Measurements from ENCODE around the gene PPP1R1B.

PPP1R1B gene

DNA sequence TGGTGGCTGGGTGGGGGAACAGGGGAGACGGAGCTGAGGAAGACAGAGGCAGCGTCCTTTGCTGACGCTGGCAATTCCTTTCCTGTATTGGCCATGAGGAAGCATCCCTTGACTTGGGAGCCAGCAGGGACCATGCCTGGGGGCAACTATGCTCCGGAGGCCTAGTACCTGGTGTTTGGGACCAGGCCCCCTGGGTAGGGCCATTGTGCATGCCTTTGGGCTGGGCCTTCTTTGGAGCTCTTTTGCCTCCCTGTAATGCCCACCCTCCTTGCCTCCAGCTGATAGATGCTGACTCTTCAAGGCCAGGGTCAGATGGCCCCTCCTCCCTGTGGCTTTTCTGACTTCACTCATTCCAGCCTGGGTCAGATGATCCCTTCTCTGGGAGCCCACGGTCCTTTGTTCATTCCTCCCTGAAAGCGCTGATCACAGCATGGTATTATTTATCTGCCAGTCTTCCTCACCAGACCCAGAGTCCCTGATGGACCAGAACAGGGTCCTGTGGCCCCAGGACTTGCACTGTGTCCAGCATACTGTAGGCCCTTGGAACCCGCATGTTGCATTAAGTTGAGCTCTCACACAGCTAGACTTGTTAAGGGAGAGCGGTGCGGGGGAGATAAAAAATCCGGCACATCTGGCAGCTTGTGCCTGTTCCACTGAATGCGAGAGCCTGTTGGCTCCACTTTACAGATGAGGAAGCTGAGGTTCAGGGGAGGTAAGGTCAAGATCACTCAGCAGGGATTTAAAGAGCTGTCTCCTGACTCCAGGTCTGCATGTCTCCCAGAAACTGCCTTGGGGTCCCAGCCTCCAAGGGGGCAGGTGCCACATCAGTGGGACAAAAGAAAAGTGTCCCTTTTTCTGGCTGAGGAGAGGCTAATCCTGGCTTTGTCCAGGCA, 13.1 kb downstream of the PPP1R1B start:
- H3K9ac ChIP-seq (ENCODE audit: low read length): no peak overlapping the region
- peaks cover 9% of the 10 kb centered on the region for H3K4me1 ChIP-seq (ENCODE audit: low read length)
- no peak for DNase-seq

DNA sequence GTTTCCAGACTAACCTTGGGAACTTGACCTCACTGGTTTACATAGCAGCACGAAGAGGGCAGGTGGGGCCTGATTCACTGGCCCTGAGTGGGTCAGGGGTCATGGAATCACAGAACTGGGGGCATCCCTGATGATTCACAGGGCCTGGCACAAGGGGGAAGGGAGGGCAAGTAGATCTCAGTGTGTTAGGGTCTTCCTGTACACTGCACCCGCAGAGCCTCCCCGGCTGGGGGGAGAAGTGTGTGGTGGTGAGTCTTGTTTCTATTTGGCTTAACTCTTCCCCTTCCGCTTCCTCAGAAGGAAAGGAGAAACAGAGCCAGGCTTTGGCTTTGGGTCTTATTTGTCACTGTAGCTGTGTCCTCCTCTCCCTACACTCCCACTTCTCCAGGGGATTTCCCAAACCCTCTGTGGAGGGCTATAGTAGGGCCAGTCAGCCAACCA, 13.9 kb downstream of the PPP1R1B start:
- Histone ChIP-seq H3K79me2 (ENCODE audit: low read length) (peaks cover 79% of the 10 kb centered on the region), H3K4me2 (ENCODE audit: low read depth, low read length) (no peak overlapping the region), H3K4me1 (ENCODE audit: low read length) (peaks cover 9% of the 10 kb centered on the region), H3K9ac (ENCODE audit: low read length) (no peak overlapping the region), H2AFZ (ENCODE audit: low read length) (no peak overlapping the region), H3K36me3 (replicated peaks; ENCODE audit: insufficient read depth, low read length) (no peaks in the 10 kb centered on the region), H3F3A (ENCODE audit: insufficient read depth, low read length) (no peaks in the 10 kb centered on the region), H3K9me3 (replicated peaks; ENCODE audit: insufficient read depth, low read length) (no peaks in the 10 kb centered on the region), H3K4me3 (ENCODE audit: low read length) (no peak overlapping the region), H3K27me3 (replicated peaks; ENCODE audit: insufficient read depth, low read length) (no peaks in the 10 kb centered on the region), H3K27ac (ENCODE audit: low read length) (no peak overlapping the region), H3K9me2 (replicated peaks; ENCODE audit: insufficient read depth, low read length) (no peaks in the 10 kb centered on the region), H4K20me1 (ENCODE audit: insufficient read depth, low read length) (peaks cover 10% of the 10 kb centered on the region; the same call in 1 of the 2 replicates)
- TF ChIP-seq EZH2phosphoT487 (IDR thresholded peaks at IDR 0.05; ENCODE audit: low read length) (no peak), EZH2 (optimal IDR thresholded peaks at IDR 0.05; ENCODE audit: low read depth, low read length) (no peak)
- TF ChIP-seq, protein P1, sequence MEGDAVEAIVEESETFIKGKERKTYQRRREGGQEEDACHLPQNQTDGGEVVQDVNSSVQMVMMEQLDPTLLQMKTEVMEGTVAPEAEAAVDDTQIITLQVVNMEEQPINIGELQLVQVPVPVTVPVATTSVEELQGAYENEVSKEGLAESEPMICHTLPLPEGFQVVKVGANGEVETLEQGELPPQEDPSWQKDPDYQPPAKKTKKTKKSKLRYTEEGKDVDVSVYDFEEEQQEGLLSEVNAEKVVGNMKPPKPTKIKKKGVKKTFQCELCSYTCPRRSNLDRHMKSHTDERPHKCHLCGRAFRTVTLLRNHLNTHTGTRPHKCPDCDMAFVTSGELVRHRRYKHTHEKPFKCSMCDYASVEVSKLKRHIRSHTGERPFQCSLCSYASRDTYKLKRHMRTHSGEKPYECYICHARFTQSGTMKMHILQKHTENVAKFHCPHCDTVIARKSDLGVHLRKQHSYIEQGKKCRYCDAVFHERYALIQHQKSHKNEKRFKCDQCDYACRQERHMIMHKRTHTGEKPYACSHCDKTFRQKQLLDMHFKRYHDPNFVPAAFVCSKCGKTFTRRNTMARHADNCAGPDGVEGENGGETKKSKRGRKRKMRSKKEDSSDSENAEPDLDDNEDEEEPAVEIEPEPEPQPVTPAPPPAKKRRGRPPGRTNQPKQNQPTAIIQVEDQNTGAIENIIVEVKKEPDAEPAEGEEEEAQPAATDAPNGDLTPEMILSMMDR (IDR thresholded peaks at IDR 0.05; ENCODE audit: low read length): no peak
- no peak for DNase-seq

More for the DNA sequence above, 13.1 kb downstream of the PPP1R1B start:
- no peaks in the 10 kb centered on the region for H3K36me3 ChIP-seq (replicated peaks; ENCODE audit: insufficient read depth, low read length)
- no peak overlapping the region for H3K4me2 ChIP-seq (ENCODE audit: low read depth, low read length)
- H3K4me3 ChIP-seq (ENCODE audit: low read length): no peak overlapping the region
- H3K9me2 ChIP-seq (replicated peaks; ENCODE audit: insufficient read depth, low read length): no peaks in the 10 kb centered on the region
- no peaks in the 10 kb centered on the region for H3K27me3 ChIP-seq (replicated peaks; ENCODE audit: insufficient read depth, low read length)
- H3K27ac ChIP-seq (ENCODE audit: low read length): no peak overlapping the region
- H3F3A ChIP-seq (ENCODE audit: insufficient read depth, low read length): no peaks in the 10 kb centered on the region
- no peaks in the 10 kb centered on the region for H3K9me3 ChIP-seq (replicated peaks; ENCODE audit: insufficient read depth, low read length)
- TF ChIP-seq, protein P1 (IDR thresholded peaks at IDR 0.05; ENCODE audit: low read length): no peak
- TF ChIP-seq EZH2 (optimal IDR thresholded peaks at IDR 0.05; ENCODE audit: low read depth, low read length) (no peak), EZH2phosphoT487 (IDR thresholded peaks at IDR 0.05; ENCODE audit: low read length) (no peak)
- peaks cover 10% of the 10 kb centered on the region; the same call in 1 of the 2 replicates for H4K20me1 ChIP-seq (ENCODE audit: insufficient read depth, low read length)
- peaks cover 74% of the 10 kb centered on the region for H3K79me2 ChIP-seq (ENCODE audit: low read length)
- H2AFZ ChIP-seq (ENCODE audit: low read length): no peak overlapping the region

DNA sequence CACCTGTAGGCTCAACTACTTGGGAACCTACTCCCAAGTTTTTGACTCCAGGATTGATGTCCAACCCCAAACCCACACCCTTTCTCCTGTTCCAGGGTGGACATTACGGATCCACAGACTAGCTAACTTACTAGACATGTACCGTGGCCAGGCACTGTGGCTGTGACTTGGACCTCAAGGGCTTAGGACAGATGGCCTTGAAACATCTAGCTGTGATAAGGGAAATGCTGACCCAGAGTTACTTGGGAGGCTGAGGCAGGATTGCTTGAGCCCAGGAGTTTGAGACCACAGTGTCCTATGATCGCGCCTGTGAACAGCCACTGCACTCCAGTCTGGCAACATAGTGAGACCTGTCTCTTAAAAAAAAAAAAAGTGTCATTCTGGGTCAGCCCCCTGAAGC, 14.3 kb downstream of the PPP1R1B start:
- Histone ChIP-seq H3K79me2 (ENCODE audit: low read length) (peaks cover 80% of the 10 kb centered on the region), H3K4me3 (ENCODE audit: low read length) (no peak overlapping the region), H3K4me1 (ENCODE audit: low read length) (peaks cover 9% of the 10 kb centered on the region), H4K20me1 (ENCODE audit: insufficient read depth, low read length) (peaks cover 10% of the 10 kb centered on the region; the same call in 1 of the 2 replicates), H3K9ac (ENCODE audit: low read length) (no peak overlapping the region), H3K9me2 (replicated peaks; ENCODE audit: insufficient read depth, low read length) (no peaks in the 10 kb centered on the region), H3K4me2 (ENCODE audit: low read depth, low read length) (no peak overlapping the region), H3K27me3 (replicated peaks; ENCODE audit: insufficient read depth, low read length) (no peaks in the 10 kb centered on the region), H3F3A (ENCODE audit: insufficient read depth, low read length) (no peaks in the 10 kb centered on the region), H3K36me3 (replicated peaks; ENCODE audit: insufficient read depth, low read length) (no peaks in the 10 kb centered on the region), H3K27ac (ENCODE audit: low read length) (no peak overlapping the region), H3K9me3 (replicated peaks; ENCODE audit: insufficient read depth, low read length) (no peaks in the 10 kb centered on the region), H2AFZ (ENCODE audit: low read length) (no peak overlapping the region)
- no peak for DNase-seq
- TF ChIP-seq EZH2 (optimal IDR thresholded peaks at IDR 0.05; ENCODE audit: low read depth, low read length) (no peak), EZH2phosphoT487 (IDR thresholded peaks at IDR 0.05; ENCODE audit: low read length) (no peak)
- TF ChIP-seq, protein P1 (IDR thresholded peaks at IDR 0.05; ENCODE audit: low read length): no peak

All from MM.1S (cell line).